ENCODE measurements around the gene KCNT2.

The KCNT2 gene

GRCh38 chr1:196387766-196388165 is 220.5 kb downstream of the KCNT2 start:
- no peak overlapping the region for H3K4me3 ChIP-seq (ENCODE audit: insufficient read length, low read depth)
- no peak for DNase-seq (ENCODE audit: low read depth, low spot score)
- H3K9me3 ChIP-seq (ENCODE audit: insufficient read depth, low read length), result no peaks in the 10 kb centered on the region
- no peaks in the 10 kb centered on the region for H3K4me1 ChIP-seq (ENCODE audit: insufficient read depth, insufficient read length)
- H3K36me3 ChIP-seq (ENCODE audit: insufficient read depth, insufficient read length, low read length), result no peaks in the 10 kb centered on the region
- no peaks in the 10 kb centered on the region for H3K27me3 ChIP-seq (ENCODE audit: insufficient read depth, insufficient read length)
- no peak overlapping the region for H3K9ac ChIP-seq (ENCODE audit: insufficient read length, low read depth)
- TF ChIP-seq ZNF274 (IDR thresholded peaks at IDR 0.05; ENCODE audit: low read depth, low read length), result no peak
- no peak for TF ChIP-seq YY1 (IDR thresholded peaks at IDR 0.05; ENCODE audit: insufficient read depth, insufficient read length)
- TF ChIP-seq SUZ12 (IDR thresholded peaks at IDR 0.05; ENCODE audit: extremely low read depth, insufficient read depth, insufficient read length), result no peak

DNA sequence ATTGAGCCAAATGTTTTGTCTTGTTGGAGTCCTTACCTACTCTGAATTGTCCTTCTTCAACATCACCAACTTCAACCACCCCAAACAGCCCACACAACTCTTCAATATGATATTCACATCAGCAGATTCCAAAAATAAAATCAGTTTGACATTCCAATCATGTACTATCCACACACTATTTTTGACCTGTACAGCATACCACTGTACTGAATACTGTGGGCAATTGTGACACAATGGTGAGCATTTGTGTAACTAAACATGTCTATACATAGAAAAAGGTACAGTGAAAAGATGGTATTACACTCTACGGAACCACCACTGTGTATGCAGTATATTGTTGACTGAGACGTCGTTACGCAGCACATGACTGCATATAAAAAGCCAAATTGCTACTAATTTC is 223.1 kb downstream of the KCNT2 start:
- Histone ChIP-seq H3K4me3 (ENCODE audit: insufficient read length, low read depth) (no peak overlapping the region), H3K4me1 (ENCODE audit: insufficient read depth, insufficient read length) (no peaks in the 10 kb centered on the region), H3K36me3 (ENCODE audit: insufficient read depth, insufficient read length, low read length) (no peaks in the 10 kb centered on the region), H3K9me3 (ENCODE audit: insufficient read depth, low read length) (no peaks in the 10 kb centered on the region), H3K27me3 (ENCODE audit: insufficient read depth, insufficient read length) (no peaks in the 10 kb centered on the region), H3K9ac (ENCODE audit: insufficient read length, low read depth) (no peak overlapping the region)
- no peak for DNase-seq (ENCODE audit: low read depth, low spot score)
- no peak for TF ChIP-seq SUZ12 (IDR thresholded peaks at IDR 0.05; ENCODE audit: extremely low read depth, insufficient read depth, insufficient read length)
- no peak for TF ChIP-seq ZNF274 (IDR thresholded peaks at IDR 0.05; ENCODE audit: low read depth, low read length)
- TF ChIP-seq YY1 (IDR thresholded peaks at IDR 0.05; ENCODE audit: insufficient read depth, insufficient read length), result no peak

- Histone ChIP-seq H3K9me3 (ENCODE audit: insufficient read depth, low read length) (no peaks in the 10 kb centered on the region), H3K36me3 (ENCODE audit: insufficient read depth, insufficient read length, low read length) (no peaks in the 10 kb centered on the region), H3K4me1 (ENCODE audit: insufficient read depth, insufficient read length) (no peaks in the 10 kb centered on the region), H3K4me3 (ENCODE audit: insufficient read length, low read depth) (no peak overlapping the region), H3K9ac (ENCODE audit: insufficient read length, low read depth) (no peak overlapping the region), H3K27me3 (ENCODE audit: insufficient read depth, insufficient read length) (no peaks in the 10 kb centered on the region)
- no peak for DNase-seq (ENCODE audit: low read depth, low spot score)
- TF ChIP-seq YY1 (IDR thresholded peaks at IDR 0.05; ENCODE audit: insufficient read depth, insufficient read length) (no peak), ZNF274 (IDR thresholded peaks at IDR 0.05; ENCODE audit: low read depth, low read length) (no peak), SUZ12 (IDR thresholded peaks at IDR 0.05; ENCODE audit: extremely low read depth, insufficient read depth, insufficient read length) (no peak)
These were observed 225.9 kb downstream of the KCNT2 start for GRCh38 chr1:196382383-196382782.

DNA sequence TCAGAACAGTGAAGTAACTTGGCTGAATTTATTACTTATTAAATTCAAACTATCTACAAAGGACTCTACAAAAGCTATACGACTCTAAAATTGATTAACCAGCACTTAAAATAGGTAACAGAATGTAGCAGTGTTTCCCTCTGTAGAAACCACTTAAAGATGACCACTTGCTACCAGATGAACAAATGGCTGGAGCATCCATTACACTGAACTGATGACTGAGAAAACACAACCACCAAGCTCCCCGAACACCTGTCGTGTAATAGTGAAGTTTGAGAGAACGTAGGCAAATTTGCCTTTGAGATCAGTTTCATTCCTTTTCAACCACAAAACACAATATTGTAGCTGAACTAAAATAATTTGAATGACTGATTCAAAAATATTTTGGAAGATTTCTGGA is 226.7 kb downstream of the KCNT2 start:
- no peak for TF ChIP-seq ZNF274 (IDR thresholded peaks at IDR 0.05; ENCODE audit: low read depth, low read length)
- Histone ChIP-seq H3K9ac (ENCODE audit: insufficient read length, low read depth) (no peak overlapping the region), H3K9me3 (ENCODE audit: insufficient read depth, low read length) (no peaks in the 10 kb centered on the region), H3K36me3 (ENCODE audit: insufficient read depth, insufficient read length, low read length) (no peaks in the 10 kb centered on the region), H3K4me1 (ENCODE audit: insufficient read depth, insufficient read length) (no peaks in the 10 kb centered on the region), H3K27me3 (ENCODE audit: insufficient read depth, insufficient read length) (no peaks in the 10 kb centered on the region), H3K4me3 (ENCODE audit: insufficient read length, low read depth) (no peak overlapping the region)
- no peak for DNase-seq (ENCODE audit: low read depth, low spot score)

GRCh38 chr1:196380316-196380715 is 227.9 kb downstream of the KCNT2 start:
- H3K4me3 ChIP-seq (ENCODE audit: insufficient read length, low read depth), result no peak overlapping the region
- no peak overlapping the region for H3K9ac ChIP-seq (ENCODE audit: insufficient read length, low read depth)
- H3K9me3 ChIP-seq (ENCODE audit: insufficient read depth, low read length), result no peaks in the 10 kb centered on the region
- H3K36me3 ChIP-seq (ENCODE audit: insufficient read depth, insufficient read length, low read length), result no peaks in the 10 kb centered on the region
- H3K4me1 ChIP-seq (ENCODE audit: insufficient read depth, insufficient read length), result no peaks in the 10 kb centered on the region
- no peaks in the 10 kb centered on the region for H3K27me3 ChIP-seq (ENCODE audit: insufficient read depth, insufficient read length)
- DNase-seq (ENCODE audit: low read depth, low spot score), result no peak
- TF ChIP-seq SUZ12 (IDR thresholded peaks at IDR 0.05; ENCODE audit: extremely low read depth, insufficient read depth, insufficient read length) (no peak), ZNF274 (IDR thresholded peaks at IDR 0.05; ENCODE audit: low read depth, low read length) (no peak), YY1 (IDR thresholded peaks at IDR 0.05; ENCODE audit: insufficient read depth, insufficient read length) (no peak)

GRCh38 chr1:196377811-196378210 is 230.4 kb downstream of the KCNT2 start:
- no peaks in the 10 kb centered on the region for H3K9me3 ChIP-seq (ENCODE audit: insufficient read depth, low read length)
- H3K27me3 ChIP-seq (ENCODE audit: insufficient read depth, insufficient read length), result no peaks in the 10 kb centered on the region
- no peak overlapping the region for H3K4me3 ChIP-seq (ENCODE audit: insufficient read length, low read depth)
- no peak for DNase-seq (ENCODE audit: low read depth, low spot score)
- no peaks in the 10 kb centered on the region for H3K4me1 ChIP-seq (ENCODE audit: insufficient read depth, insufficient read length)
- TF ChIP-seq YY1 (IDR thresholded peaks at IDR 0.05; ENCODE audit: insufficient read depth, insufficient read length) (no peak), ZNF274 (IDR thresholded peaks at IDR 0.05; ENCODE audit: low read depth, low read length) (no peak), SUZ12 (IDR thresholded peaks at IDR 0.05; ENCODE audit: extremely low read depth, insufficient read depth, insufficient read length) (no peak)
- no peak overlapping the region for H3K9ac ChIP-seq (ENCODE audit: insufficient read length, low read depth)
- no peaks in the 10 kb centered on the region for H3K36me3 ChIP-seq (ENCODE audit: insufficient read depth, insufficient read length, low read length)

GRCh38 chr1:196376630-196377328 is 231.5 kb downstream of the KCNT2 start:
- Histone ChIP-seq H3K4me3 (ENCODE audit: insufficient read length, low read depth) (no peak overlapping the region), H3K4me1 (ENCODE audit: insufficient read depth, insufficient read length) (no peaks in the 10 kb centered on the region), H3K27me3 (ENCODE audit: insufficient read depth, insufficient read length) (no peaks in the 10 kb centered on the region), H3K36me3 (ENCODE audit: insufficient read depth, insufficient read length, low read length) (no peaks in the 10 kb centered on the region), H3K9ac (ENCODE audit: insufficient read length, low read depth) (no peak overlapping the region), H3K9me3 (ENCODE audit: insufficient read depth, low read length) (no peaks in the 10 kb centered on the region)
- no peak for DNase-seq (ENCODE audit: low read depth, low spot score)
- no peak for TF ChIP-seq SUZ12 (IDR thresholded peaks at IDR 0.05; ENCODE audit: extremely low read depth, insufficient read depth, insufficient read length)
- TF ChIP-seq ZNF274 (IDR thresholded peaks at IDR 0.05; ENCODE audit: low read depth, low read length), result no peak
- TF ChIP-seq YY1 (IDR thresholded peaks at IDR 0.05; ENCODE audit: insufficient read depth, insufficient read length), result no peak

All from NT2/D1 (cell line).